Mammary epithelial cell (primary cell): ENCODE data around the gene TMX3.

ENCODE experiments used
- CTCF ChIP-seq, 2 donors: IDR thresholded peaks in 1 of 2; conservative IDR thresholded peaks in 1 of 2; 2 replicates each; pipeline ENCODE4 v1.5.1; 2011 to 2012; ENCODE audit warnings: inconsistent platforms in 2 of 2, low read length in 2 of 2, mild to moderate bottlenecking in 2 of 2, control low read depth in 1 of 2, low read depth in 1 of 2; ENCODE audit not compliant: insufficient read depth in 1 of 2; ENCODE audit errors: extremely low read depth in 1 of 2
- EZH2 ChIP-seq: IDR thresholded peaks from 2 replicates; pipeline ENCODE4 v1.6.1; 2012; ENCODE audit warnings: low read length, inconsistent platforms, borderline replicate concordance

GRCh38 chr18:68714366-68714711 lies 569 bp downstream of the TMX3 start:
- TF ChIP-seq CTCF (conservative IDR thresholded peaks at IDR 0.05 in 1 of 2, IDR thresholded peaks at IDR 0.05 in 1 of 2; ENCODE audit: extremely low read depth in 1 of 2, insufficient read depth in 1 of 2, low read depth in 1 of 2, low read length in 2 of 2) (no peak), EZH2 (no peak)
